ENCODE measurements around the gene IFT122. TPM values are rescaled to one million over a fixed set of nuclear protein-coding genes. Genes with fewer than 3 reads are reported as not detected.

IFT122 gene
- total RNA-seq, 6 experiments from 2014 or later = 7.1 to 16.8 (median 11.5) TPM

DNA sequence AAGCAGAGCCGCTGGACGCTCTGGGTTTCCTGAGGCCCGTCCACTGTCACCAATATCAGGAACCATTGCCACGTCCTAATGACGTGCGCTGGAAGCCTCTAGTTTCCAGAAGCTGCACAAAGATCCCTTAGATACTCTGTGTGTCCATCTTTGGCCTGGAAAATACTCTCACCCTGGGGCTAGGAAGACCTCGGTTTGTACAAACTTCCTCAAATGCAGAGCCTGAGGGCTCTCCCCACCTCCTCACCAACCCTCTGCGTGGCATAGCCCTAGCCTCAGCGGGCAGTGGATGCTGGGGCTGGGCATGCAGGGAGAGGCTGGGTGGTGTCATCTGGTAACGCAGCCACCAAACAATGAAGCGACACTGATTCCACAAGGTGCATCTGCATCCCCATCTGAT is 91.7 kb downstream of the IFT122 start:
- 85% methylated on average over 6 of the region's 11 CpGs for WGBS (ENCODE audit: insufficient coverage, low coverage, low lambda C conversion rate, missing lambda C conversion rate)
- no peaks in the 10 kb centered on the region for H3K27me3 ChIP-seq
- ATAC-seq (no peak), DNase-seq (no peak)
- no peaks in the 10 kb centered on the region for H3K9me3 ChIP-seq
- H3K4me3 ChIP-seq = no peak overlapping the region
- H3K27ac ChIP-seq = no peak overlapping the region
- no peak for TF ChIP-seq POLR2A (IDR thresholded peaks at IDR 0.05)
- TF ChIP-seq, protein P1, sequence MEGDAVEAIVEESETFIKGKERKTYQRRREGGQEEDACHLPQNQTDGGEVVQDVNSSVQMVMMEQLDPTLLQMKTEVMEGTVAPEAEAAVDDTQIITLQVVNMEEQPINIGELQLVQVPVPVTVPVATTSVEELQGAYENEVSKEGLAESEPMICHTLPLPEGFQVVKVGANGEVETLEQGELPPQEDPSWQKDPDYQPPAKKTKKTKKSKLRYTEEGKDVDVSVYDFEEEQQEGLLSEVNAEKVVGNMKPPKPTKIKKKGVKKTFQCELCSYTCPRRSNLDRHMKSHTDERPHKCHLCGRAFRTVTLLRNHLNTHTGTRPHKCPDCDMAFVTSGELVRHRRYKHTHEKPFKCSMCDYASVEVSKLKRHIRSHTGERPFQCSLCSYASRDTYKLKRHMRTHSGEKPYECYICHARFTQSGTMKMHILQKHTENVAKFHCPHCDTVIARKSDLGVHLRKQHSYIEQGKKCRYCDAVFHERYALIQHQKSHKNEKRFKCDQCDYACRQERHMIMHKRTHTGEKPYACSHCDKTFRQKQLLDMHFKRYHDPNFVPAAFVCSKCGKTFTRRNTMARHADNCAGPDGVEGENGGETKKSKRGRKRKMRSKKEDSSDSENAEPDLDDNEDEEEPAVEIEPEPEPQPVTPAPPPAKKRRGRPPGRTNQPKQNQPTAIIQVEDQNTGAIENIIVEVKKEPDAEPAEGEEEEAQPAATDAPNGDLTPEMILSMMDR (IDR thresholded peaks at IDR 0.05) = no peak
- intact Hi-C loops (cut with DNase I) = no loop called here
- peaks cover 0 to 8% (median 0%) of the 10 kb centered on the region in 4 donors for H3K4me1 ChIP-seq
- no peaks in the 10 kb centered on the region for H3K36me3 ChIP-seq

DNA sequence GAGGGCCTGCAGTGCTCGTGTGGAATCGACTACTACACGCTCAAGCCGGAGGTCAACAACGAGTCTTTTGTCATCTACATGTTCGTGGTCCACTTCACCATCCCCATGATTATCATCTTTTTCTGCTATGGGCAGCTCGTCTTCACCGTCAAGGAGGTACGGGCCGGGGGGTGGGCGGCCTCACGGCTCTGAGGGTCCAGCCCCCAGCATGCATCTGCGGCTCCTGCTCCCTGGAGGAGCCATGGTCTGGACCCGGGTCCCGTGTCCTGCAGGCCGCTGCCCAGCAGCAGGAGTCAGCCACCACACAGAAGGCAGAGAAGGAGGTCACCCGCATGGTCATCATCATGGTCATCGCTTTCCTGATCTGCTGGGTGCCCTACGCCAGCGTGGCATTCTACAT is 92.2 kb downstream of the IFT122 start:
- TF ChIP-seq, protein P1 (IDR thresholded peaks at IDR 0.05) = no peak
- no peak for TF ChIP-seq POLR2A (IDR thresholded peaks at IDR 0.05)
- Histone ChIP-seq H3K4me3 (no peak overlapping the region), H3K27me3 (no peaks in the 10 kb centered on the region), H3K9me3 (no peaks in the 10 kb centered on the region), H3K36me3 (no peaks in the 10 kb centered on the region), H3K27ac (no peak overlapping the region), H3K4me1 (peaks cover 0 to 8% (median 0%) of the 10 kb centered on the region in 4 donors)
- ATAC-seq (no peak), DNase-seq (no peak)
- WGBS (ENCODE audit: insufficient coverage, low coverage, low lambda C conversion rate, missing lambda C conversion rate) = 84% methylated on average over 8 of the region's 20 CpGs
- intact Hi-C loops (cut with DNase I) = no loop called here

DNA sequence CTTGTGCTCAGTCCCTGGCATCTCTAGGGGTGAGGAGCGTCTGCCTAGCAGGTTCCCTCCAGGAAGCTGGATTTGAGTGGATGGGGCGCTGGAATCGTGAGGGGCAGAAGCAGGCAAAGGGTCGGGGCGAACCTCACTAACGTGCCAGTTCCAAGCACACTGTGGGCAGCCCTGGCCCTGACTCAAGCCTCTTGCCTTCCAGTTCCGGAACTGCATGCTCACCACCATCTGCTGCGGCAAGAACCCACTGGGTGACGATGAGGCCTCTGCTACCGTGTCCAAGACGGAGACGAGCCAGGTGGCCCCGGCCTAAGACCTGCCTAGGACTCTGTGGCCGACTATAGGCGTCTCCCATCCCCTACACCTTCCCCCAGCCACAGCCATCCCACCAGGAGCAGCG is 93.4 kb downstream of the IFT122 start:
- no peak for TF ChIP-seq POLR2A (IDR thresholded peaks at IDR 0.05)
- TF ChIP-seq, protein P1 (IDR thresholded peaks at IDR 0.05) = no peak
- Histone ChIP-seq H3K27ac (no peak overlapping the region), H3K9me3 (no peaks in the 10 kb centered on the region), H3K4me1 (peaks cover 0 to 8% (median 0%) of the 10 kb centered on the region in 4 donors), H3K27me3 (no peaks in the 10 kb centered on the region), H3K4me3 (no peak overlapping the region), H3K36me3 (no peaks in the 10 kb centered on the region)
- 92% methylated on average over 7 of the region's 16 CpGs for WGBS (ENCODE audit: insufficient coverage, low coverage, low lambda C conversion rate, missing lambda C conversion rate)
- no peak for ATAC-seq
- intact Hi-C loops (cut with DNase I) = no loop called here
- DNase-seq = no peak

DNA sequence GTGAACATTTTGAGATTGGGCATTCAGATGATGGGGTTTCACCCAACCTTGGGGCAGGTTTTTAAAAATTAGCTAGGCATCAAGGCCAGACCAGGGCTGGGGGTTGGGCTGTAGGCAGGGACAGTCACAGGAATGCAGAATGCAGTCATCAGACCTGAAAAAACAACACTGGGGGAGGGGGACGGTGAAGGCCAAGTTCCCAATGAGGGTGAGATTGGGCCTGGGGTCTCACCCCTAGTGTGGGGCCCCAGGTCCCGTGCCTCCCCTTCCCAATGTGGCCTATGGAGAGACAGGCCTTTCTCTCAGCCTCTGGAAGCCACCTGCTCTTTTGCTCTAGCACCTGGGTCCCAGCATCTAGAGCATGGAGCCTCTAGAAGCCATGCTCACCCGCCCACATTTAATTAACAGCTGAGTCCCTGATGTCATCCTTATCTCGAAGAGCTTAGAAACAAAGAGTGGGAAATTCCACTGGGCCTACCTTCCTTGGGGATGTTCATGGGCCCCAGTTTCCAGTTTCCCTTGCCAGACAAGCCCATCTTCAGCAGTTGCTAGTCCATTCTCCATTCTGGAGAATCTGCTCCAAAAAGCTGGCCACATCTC is 94.5 kb downstream of the IFT122 start:
- no peak for DNase-seq
- ATAC-seq = peak in 1 of 4 donors; percentile 66
- intact Hi-C loops (cut with DNase I) = no loop called here
- H3K9me3 ChIP-seq = no peaks in the 10 kb centered on the region
- no peak for TF ChIP-seq POLR2A (IDR thresholded peaks at IDR 0.05)
- TF ChIP-seq, protein P1 (IDR thresholded peaks at IDR 0.05) = no peak
- no peaks in the 10 kb centered on the region for H3K36me3 ChIP-seq
- H3K27me3 ChIP-seq = no peaks in the 10 kb centered on the region
- no peak overlapping the region for H3K4me3 ChIP-seq
- 80% methylated on average over 2 of the region's 4 CpGs for WGBS (ENCODE audit: insufficient coverage, low coverage, low lambda C conversion rate, missing lambda C conversion rate)
- peaks cover 0 to 8% (median 0%) of the 10 kb centered on the region in 4 donors for H3K4me1 ChIP-seq
- H3K27ac ChIP-seq = no peak overlapping the region

Data from right lobe of liver (tissue), 6 donors.